ENCODE data around the gene INPP5A. TPM values are rescaled to one million over a fixed set of nuclear protein-coding genes. Genes with fewer than 3 reads are reported as not detected.

Gene INPP5A
- 22.6 and 27.8 TPM in 2 replicates for total RNA-seq (2014; rRNA removed)
- Bru-seq, nascent RNA = percentile 63 among the genes with signal in this experiment
- percentile 56 among the genes with signal in this experiment for BruChase-seq, experiment 1, labeled RNA remaining after a 6-hour chase
- BruChase-seq, experiment 2, labeled RNA remaining after a 2-hour chase = percentile 65 among the genes with signal in this experiment
- long read RNA-seq, transcript INPP5A-203 (16 exons, 2,967 nt) = major isoform, 14 of 103 reads
- long read RNA-seq, partial matches to known transcripts = 24 of 103 reads
- long read RNA-seq, other reads (novel, unspliced or antisense) = 65 of 103 reads

GRCh38 chr10:132537684-132538001 is at the start of gene INPP5A:
Gene INPP5A, plus strand, starts transcription at chr10:132537787. Its CDS starts 310 bp downstream, at chr10:132538097.
- Histone ChIP-seq H3K9me3 (ENCODE audit: low read length) (no peaks in the 10 kb centered on the region), H3K9me2 (replicated peaks; ENCODE audit: low read length) (no peaks in the 10 kb centered on the region), H2AFZ (ENCODE audit: low read length) (peak within 1 kb of the TSS; percentile 50), H3K9ac (ENCODE audit: low read length) (peak within 1 kb of the TSS; percentile 76), H4K20me1 (ENCODE audit: low read length) (peaks cover 20% of the 10 kb centered on the region), H3K4me2 (ENCODE audit: low read length) (peak within 1 kb of the TSS; percentile 98), H3K4me3 (ENCODE audit: low read length) (peak within 1 kb of the TSS; percentile 83), H3K4me1 (ENCODE audit: insufficient read depth, low read length) (peaks cover 65% of the 10 kb centered on the region), H3K27ac (ENCODE audit: low read length) (peak within 1 kb of the TSS; percentile 24; the same call in 1 of the 2 replicates), H3K36me3 (ENCODE audit: low read depth, low read length) (no peaks in the 10 kb centered on the region), H3F3A (ENCODE audit: low read length, unreplicated experiment) (no peaks in the 10 kb centered on the region), H3K79me2 (ENCODE audit: low read length) (peaks cover 67% of the 10 kb centered on the region), H3K27me3 (ENCODE audit: low read length) (no peaks in the 10 kb centered on the region)
- no peak for DNase-seq
- TF ChIP-seq CTCF (conservative IDR thresholded peaks at IDR 0.05; ENCODE audit: low read depth, low read length) (no peak), EZH2phosphoT487 (IDR thresholded peaks at IDR 0.05; ENCODE audit: borderline replicate concordance, low read length) (no peak), EZH2 (IDR thresholded peaks at IDR 0.05; ENCODE audit: low read length, unreplicated experiment) (no peak)
- ChIA-PET POLR2A (ENCODE audit: unreplicated experiment) (no interaction called here), CTCF (no interaction called here)
- ATAC-seq = peak; percentile 66
- BruUV-seq (replicated peaks) = no TSS peak
- intact Hi-C loops (cut with micrococcal nuclease) = loop anchor here (1.0 to 5.0 kb wide), 2 partner anchors 35 to 80 kb away; no protein-coding TSS in a partner anchor

- H2AFZ ChIP-seq (ENCODE audit: low read length) = no peak overlapping the region
- TF ChIP-seq EZH2 (IDR thresholded peaks at IDR 0.05; ENCODE audit: low read length, unreplicated experiment) (no peak), CTCF (conservative IDR thresholded peaks at IDR 0.05; ENCODE audit: low read depth, low read length) (no peak), EZH2phosphoT487 (IDR thresholded peaks at IDR 0.05; ENCODE audit: borderline replicate concordance, low read length) (no peak)
- no peaks in the 10 kb centered on the region for H3K36me3 ChIP-seq (ENCODE audit: low read depth, low read length)
- no peaks in the 10 kb centered on the region for H3K79me2 ChIP-seq (ENCODE audit: low read length)
- ChIA-PET POLR2A (ENCODE audit: unreplicated experiment) (no interaction called here), CTCF (no interaction called here)
- no peaks in the 10 kb centered on the region for H3K4me1 ChIP-seq (ENCODE audit: insufficient read depth, low read length)
- H3K4me2 ChIP-seq (ENCODE audit: low read length) = no peak overlapping the region
- no peaks in the 10 kb centered on the region for H4K20me1 ChIP-seq (ENCODE audit: low read length)
- H3K9ac ChIP-seq (ENCODE audit: low read length) = no peak overlapping the region
- H3K27ac ChIP-seq (ENCODE audit: low read length) = no peak overlapping the region
- no peaks in the 10 kb centered on the region for H3K27me3 ChIP-seq (ENCODE audit: low read length)
- intact Hi-C loops (cut with micrococcal nuclease) = no loop called here
- no TSS peak for BruUV-seq (replicated peaks)
- H3F3A ChIP-seq (ENCODE audit: low read length, unreplicated experiment) = no peaks in the 10 kb centered on the region
- no peak for ATAC-seq
- no peaks in the 10 kb centered on the region for H3K9me2 ChIP-seq (replicated peaks; ENCODE audit: low read length)
- H3K9me3 ChIP-seq (ENCODE audit: low read length) = no peaks in the 10 kb centered on the region
- no peak for DNase-seq
- no peak overlapping the region for H3K4me3 ChIP-seq (ENCODE audit: low read length)
These were observed 49.3 kb upstream of the INPP5A start for GRCh38 chr10:132488231-132488821.

Data from PC-3 (cell line).